OCI-LY1 (cell line): ENCODE measurements around the gene SCLT1.

ENCODE experiments used
- H2AFZ ChIP-seq: fragments of 200-600 bp; sonication (generic), shearing (Covaris generic); 2 replicates; pipeline ENCODE4 v1.6.0; 2014; ENCODE audit warnings: antibody characterized with exemption, mild to moderate bottlenecking, low read length
- H3F3A ChIP-seq: fragments of 200-600 bp; sonication (generic), shearing (Covaris generic); 2 replicates; pipeline ENCODE4 v1.6.0; 2014; ENCODE audit warnings: mild to moderate bottlenecking, antibody characterized with exemption, low read length, moderate library complexity; ENCODE audit not compliant: insufficient read depth
- H3K27ac ChIP-seq: fragments of 200-600 bp; sonication (generic); 2 replicates; pipeline ENCODE4 v1.5.1; 2014; ENCODE audit warnings: low read length, mixed run types, mild to moderate bottlenecking, low read depth; ENCODE audit not compliant: poor library complexity, severe bottlenecking
- H3K27me3 ChIP-seq: fragments of 200-600 bp; sonication (generic); 2 replicates; pipeline ENCODE4 v1.6.0; 2014; ENCODE audit warnings: antibody characterized with exemption, mild to moderate bottlenecking, low read length, moderate library complexity; ENCODE audit not compliant: insufficient read depth
- H3K36me3 ChIP-seq: fragments of 200-600 bp; sonication (generic); 2 replicates; pipeline ENCODE4 v1.6.1; 2014; ENCODE audit warnings: mild to moderate bottlenecking, antibody characterized with exemption, low read length, moderate library complexity, mixed read lengths; ENCODE audit not compliant: insufficient read depth
- H3K4me1 ChIP-seq: fragments of 200-600 bp; sonication (generic); 2 replicates; pipeline ENCODE4 v1.5.1; 2014; ENCODE audit warnings: mild to moderate bottlenecking, low read length, moderate library complexity; ENCODE audit not compliant: insufficient read depth, severe bottlenecking
- H3K4me2 ChIP-seq: fragments of 200-600 bp; sonication (generic), shearing (Covaris generic); 2 replicates; pipeline ENCODE4 v1.6.1; 2014; ENCODE audit warnings: low read length
- H3K4me3 ChIP-seq: fragments of 200-600 bp; sonication (generic); 2 replicates; pipeline ENCODE4 v1.5.1; 2014; ENCODE audit warnings: low read length, low read depth, mild to moderate bottlenecking, mixed read lengths; ENCODE audit not compliant: poor library complexity, severe bottlenecking
- H3K79me2 ChIP-seq: fragments of 200-600 bp; shearing (Covaris generic); 2 replicates; pipeline ENCODE4 v1.6.1; 2016; ENCODE audit warnings: mixed run types, low read length, mixed read lengths; ENCODE audit not compliant: insufficient read depth
- H3K9ac ChIP-seq: fragments of 200-600 bp; sonication (generic), shearing (Covaris generic); 2 replicates; pipeline ENCODE4 v1.6.1; 2014; ENCODE audit warnings: mild to moderate bottlenecking, low read length, mixed read lengths
- H3K9me2 ChIP-seq: fragments of 200-600 bp; sonication (generic), shearing (Covaris generic); 2 replicates; pipeline ENCODE4 v1.6.1; 2014; ENCODE audit warnings: low read depth, mild to moderate bottlenecking, low read length, mixed read lengths
- H3K9me3 ChIP-seq: fragments of 200-600 bp; shearing (Covaris generic); 2 replicates; pipeline ENCODE4 v1.6.1; 2014; ENCODE audit warnings: low read length, mixed read lengths
- H4K20me1 ChIP-seq: fragments of 200-600 bp; sonication (generic), shearing (Covaris generic); 2 replicates; pipeline ENCODE4 v1.6.0; 2016; ENCODE audit warnings: mild to moderate bottlenecking, low read length; ENCODE audit not compliant: insufficient read depth
- CTCF ChIP-seq: fragments of 200-600 bp; sonication (generic), shearing (Covaris generic); IDR thresholded peaks from 2 replicates; pipeline ENCODE4 v1.5.1; 2017; ENCODE audit warnings: mild to moderate bottlenecking, antibody characterized with exemption, low read length, moderate library complexity, mixed read lengths
- EZH2 ChIP-seq: fragments of 200-600 bp; sonication (generic), shearing (Covaris generic); IDR thresholded peaks from 2 replicates; pipeline ENCODE4 v1.8.0; 2017; ENCODE audit warnings: borderline replicate concordance, mixed run types, mild to moderate bottlenecking, antibody characterized with exemption, low read length, moderate library complexity, mixed read lengths

Gene SCLT1

GRCh38 chr4:128906581-128906980 is 186.8 kb downstream of the SCLT1 start:
- no peak overlapping the region for H3K9ac ChIP-seq
- no peaks in the 10 kb centered on the region for H3K4me1 ChIP-seq
- no peak overlapping the region for H3K4me2 ChIP-seq
- no peaks in the 10 kb centered on the region for H3K79me2 ChIP-seq
- H2AFZ ChIP-seq: no peak overlapping the region
- H4K20me1 ChIP-seq: no peaks in the 10 kb centered on the region
- no peak overlapping the region for H3K4me3 ChIP-seq
- no peaks in the 10 kb centered on the region for H3K27me3 ChIP-seq
- H3K27ac ChIP-seq: no peak overlapping the region
- no peaks in the 10 kb centered on the region for H3K9me3 ChIP-seq
- H3F3A ChIP-seq: no peaks in the 10 kb centered on the region; the same call in 1 of the 2 replicates
- no peak for TF ChIP-seq EZH2
- TF ChIP-seq CTCF: no peak
- H3K36me3 ChIP-seq: no peaks in the 10 kb centered on the region
- no peaks in the 10 kb centered on the region for H3K9me2 ChIP-seq

- Histone ChIP-seq H3K9me3 (no peaks in the 10 kb centered on the region), H3K27ac (no peak overlapping the region), H3K9ac (no peak overlapping the region), H3K36me3 (no peaks in the 10 kb centered on the region), H3K4me3 (no peak overlapping the region), H3K9me2 (no peaks in the 10 kb centered on the region), H3K4me2 (no peak overlapping the region), H3K27me3 (no peaks in the 10 kb centered on the region), H2AFZ (no peak overlapping the region), H3F3A (no peaks in the 10 kb centered on the region), H4K20me1 (no peaks in the 10 kb centered on the region), H3K4me1 (no peaks in the 10 kb centered on the region), H3K79me2 (no peaks in the 10 kb centered on the region)
- no peak for TF ChIP-seq EZH2
- no peak for TF ChIP-seq CTCF
Measured at GRCh38 chr4:128904821-128905220, 188.5 kb downstream of the SCLT1 start.

- H3K79me2 ChIP-seq: no peaks in the 10 kb centered on the region
- no peaks in the 10 kb centered on the region for H3K9me2 ChIP-seq
- no peak overlapping the region for H3K9ac ChIP-seq
- TF ChIP-seq CTCF: no peak
- TF ChIP-seq EZH2: no peak
- no peaks in the 10 kb centered on the region for H3K36me3 ChIP-seq
- H3K4me3 ChIP-seq: no peak overlapping the region
- no peaks in the 10 kb centered on the region for H3K9me3 ChIP-seq
- H3K27me3 ChIP-seq: no peaks in the 10 kb centered on the region
- H4K20me1 ChIP-seq: no peaks in the 10 kb centered on the region
- H3K4me1 ChIP-seq: no peaks in the 10 kb centered on the region
- no peak overlapping the region for H3K27ac ChIP-seq
- H2AFZ ChIP-seq: no peak overlapping the region
- no peak overlapping the region for H3K4me2 ChIP-seq
- no peaks in the 10 kb centered on the region for H3F3A ChIP-seq
Measured at GRCh38 chr4:128880662-128881061, 212.7 kb downstream of the SCLT1 start.
